Nephron (organoid): ENCODE results near the gene RNF214.
A peak's percentile ranks its signal among the peaks of the same experiment; 100 is the strongest.

ENCODE experiments used
- H3K27ac Mint-ChIP-seq, 3 experiments: 2 replicates each; pipeline ENCODE4 v1.8.0; 2020; ENCODE audit warnings: mixed read lengths in 3 of 3, mild to moderate bottlenecking in 2 of 3, moderate library complexity in 1 of 3
- H3K27me3 Mint-ChIP-seq: 2 replicates; pipeline ENCODE4 v1.8.0; 2021; ENCODE audit warnings: low read depth, mild to moderate bottlenecking, moderate library complexity, mixed read lengths
- H3K36me3 Mint-ChIP-seq: 2 replicates; pipeline ENCODE4 v1.8.0; 2020; ENCODE audit warnings: low read depth, mixed read lengths
- H3K4me1 Mint-ChIP-seq: 2 replicates; pipeline ENCODE4 v1.8.0; 2020; ENCODE audit warnings: mixed read lengths
- H3K4me3 Mint-ChIP-seq, 3 experiments: 2 replicates each; pipeline ENCODE4 v1.8.0; 2020; ENCODE audit warnings: mild to moderate bottlenecking in 3 of 3, mixed read lengths in 3 of 3, moderate library complexity in 2 of 3
- H3K9me3 Mint-ChIP-seq: 2 replicates; pipeline ENCODE4 v1.8.0; 2020; ENCODE audit warnings: mixed read lengths
- CTCF ChIP-seq, 3 experiments: fragments of 200-600 bp; sonication (generic); IDR thresholded peaks; one replicate each; pipeline ENCODE4 v1.5.0; 2021; ENCODE audit warnings: antibody characterized with exemption in 3 of 3; ENCODE audit not compliant: unreplicated experiment in 3 of 3

RNF214 gene

GRCh38 chr11:117229411-117229810 is 3.1 kb upstream of the RNF214 start:
- Mint-ChIP-seq H3K27ac (no peak overlapping the region), H3K27me3 (no peaks in the 10 kb centered on the region), H3K4me1 (peaks cover 49% of the 10 kb centered on the region), H3K4me3 (peak overlapping the region; percentile 93 to 99 (median 97)), H3K9me3 (no peaks in the 10 kb centered on the region), H3K36me3 (peaks cover 18% of the 10 kb centered on the region)
- TF ChIP-seq CTCF (IDR thresholded peaks at IDR 0.05; ENCODE audit: unreplicated experiment in 3 of 3) = no peak

- Mint-ChIP-seq H3K27ac (peak overlapping the region in 1 of 3 experiments; percentile 70), H3K4me3 (peak overlapping the region; percentile 93 to 99 (median 97)), H3K36me3 (peaks cover 18% of the 10 kb centered on the region), H3K27me3 (no peaks in the 10 kb centered on the region), H3K9me3 (no peaks in the 10 kb centered on the region), H3K4me1 (peaks cover 45% of the 10 kb centered on the region)
- no peak for TF ChIP-seq CTCF (IDR thresholded peaks at IDR 0.05; ENCODE audit: unreplicated experiment in 3 of 3)
Measured at GRCh38 chr11:117229931-117230285, 2.6 kb upstream of the RNF214 start.

- Mint-ChIP-seq H3K4me1 (peaks cover 40% of the 10 kb centered on the region), H3K9me3 (no peaks in the 10 kb centered on the region), H3K27ac (peak overlapping the region in 2 of 3 experiments; percentile 9 to 71), H3K4me3 (peak overlapping the region; percentile 93 to 99 (median 97)), H3K27me3 (no peaks in the 10 kb centered on the region), H3K36me3 (peaks cover 18% of the 10 kb centered on the region)
- TF ChIP-seq CTCF (IDR thresholded peaks at IDR 0.05; ENCODE audit: unreplicated experiment in 3 of 3) = no peak
Measured at GRCh38 chr11:117230286-117230961, 2.0 kb upstream of the RNF214 start.

DNA sequence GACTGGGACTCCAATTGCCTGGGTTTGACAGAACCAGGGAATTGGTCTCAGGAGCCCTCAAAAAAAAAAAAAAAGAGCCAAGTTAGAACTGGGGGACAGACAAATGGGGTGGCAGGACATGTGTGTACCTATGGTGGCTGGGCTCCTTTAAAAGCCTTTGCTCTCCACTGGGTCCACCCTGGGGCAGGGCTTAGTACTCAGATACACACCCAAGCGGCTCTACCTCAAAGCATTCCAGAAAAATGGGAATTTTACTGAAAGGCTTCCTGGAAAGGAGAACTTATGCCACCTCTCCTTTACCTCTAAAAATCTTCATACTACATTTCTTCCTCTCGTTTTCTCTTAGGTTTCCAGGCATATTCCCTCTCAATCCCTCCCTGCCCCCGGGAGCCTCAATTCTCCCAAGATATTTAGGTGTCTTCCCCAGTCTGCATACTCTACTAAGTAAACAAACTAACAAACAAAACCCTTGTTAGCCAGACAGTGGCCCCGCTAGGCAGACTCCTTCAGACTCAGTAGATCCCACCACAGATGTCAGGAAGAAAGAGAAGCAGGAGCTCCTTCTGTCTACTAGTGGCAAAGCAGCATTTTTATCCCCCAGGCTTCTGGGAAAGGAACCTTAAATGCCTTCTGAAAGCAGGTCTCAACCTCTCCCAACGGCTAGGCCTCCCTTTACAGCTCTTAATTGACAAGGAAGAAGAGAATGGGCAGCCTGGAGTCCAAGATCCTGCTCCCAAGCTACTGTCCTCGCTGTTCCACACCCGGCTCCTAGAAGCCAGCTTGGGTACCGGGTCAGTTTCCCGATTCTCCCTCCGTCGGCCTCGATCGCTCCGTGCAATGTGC is 1.3 kb upstream of the RNF214 start:
- Mint-ChIP-seq H3K4me1 (peaks cover 39% of the 10 kb centered on the region), H3K9me3 (no peaks in the 10 kb centered on the region), H3K4me3 (peak overlapping the region; percentile 93 to 99 (median 97)), H3K27ac (peak overlapping the region; percentile 71 to 89 (median 83)), H3K36me3 (peaks cover 19% of the 10 kb centered on the region), H3K27me3 (no peaks in the 10 kb centered on the region)
- no peak for TF ChIP-seq CTCF (IDR thresholded peaks at IDR 0.05; ENCODE audit: unreplicated experiment in 3 of 3)

GRCh38 chr11:117231842-117232091 is 704 bp upstream of the RNF214 start, which contains the start of gene PCSK7:
TSS of gene PCSK7 (minus strand) at chr11:117232073. CDS start at chr11:117229844, 2,229 bp downstream.
- Mint-ChIP-seq H3K36me3 (peaks cover 19% of the 10 kb centered on the region), H3K9me3 (no peaks in the 10 kb centered on the region), H3K4me3 (peak within 1 kb of the TSS; percentile 97 to 99 (median 99)), H3K27ac (peak within 1 kb of the TSS; percentile 88 to 98 (median 93)), H3K4me1 (peaks cover 34% of the 10 kb centered on the region), H3K27me3 (no peaks in the 10 kb centered on the region)
- TF ChIP-seq CTCF (IDR thresholded peaks at IDR 0.05; ENCODE audit: unreplicated experiment in 3 of 3) = no peak
